SU-DHL-6 (cell line): ENCODE results near the gene AGPS.
"Not testable (repeated sequence)": the region's sequence is repeated elsewhere in the genome, so short reads cannot be mapped to it uniquely, and the experiment has no call there.

Source experiments
- CTCF ChIP-seq: fragments of 200-600 bp; sonication (generic); IDR thresholded peaks from one replicate; pipeline ENCODE4 v1.5.1; 2017; ENCODE audit warnings: antibody characterized with exemption, mild to moderate bottlenecking, low read length, moderate library complexity; ENCODE audit not compliant: insufficient read depth, poor library complexity, severe bottlenecking
- EZH2phosphoT487 ChIP-seq: fragments of 200-600 bp; sonication (generic), shearing (Covaris generic); conservative IDR thresholded peaks from 2 replicates; pipeline ENCODE4 v1.6.1; 2018; ENCODE audit warnings: mild to moderate bottlenecking, antibody characterized with exemption, low read length, moderate library complexity, mixed read lengths

GRCh38 chr2:177351121-177351520 is 41.5 kb upstream of the AGPS start:
- TF ChIP-seq CTCF, EZH2phosphoT487: not testable (repeated sequence)
